Gastrocnemius medialis (tissue), 4 donors: ENCODE results near the gene MRPL10.

ENCODE experiments used
- POLR2A ChIP-seq, 2 donors: fragments of 450-650 bp; IDR thresholded peaks; one replicate each; pipeline ENCODE4 v1.6.1; 2017; ENCODE audit warnings: antibody characterized with exemption in 2 of 2, mild to moderate bottlenecking in 2 of 2, moderate library complexity in 2 of 2
- TF ChIP-seq, protein P1 (sequence below), 5 experiments: fragments of 450-650 bp in 3 of 5; fragments of 200-600 bp in 2 of 5; sonication (generic) in 2 of 5; IDR thresholded peaks in 4 of 5; conservative IDR thresholded peaks in 1 of 5; 1 replicate in 4 of 5; 2 replicates in 1 of 5; pipeline ENCODE4 v1.5.1; 2016 to 2019; ENCODE audit warnings: antibody characterized with exemption in 5 of 5, mild to moderate bottlenecking in 3 of 5, moderate library complexity in 3 of 5

DNA sequence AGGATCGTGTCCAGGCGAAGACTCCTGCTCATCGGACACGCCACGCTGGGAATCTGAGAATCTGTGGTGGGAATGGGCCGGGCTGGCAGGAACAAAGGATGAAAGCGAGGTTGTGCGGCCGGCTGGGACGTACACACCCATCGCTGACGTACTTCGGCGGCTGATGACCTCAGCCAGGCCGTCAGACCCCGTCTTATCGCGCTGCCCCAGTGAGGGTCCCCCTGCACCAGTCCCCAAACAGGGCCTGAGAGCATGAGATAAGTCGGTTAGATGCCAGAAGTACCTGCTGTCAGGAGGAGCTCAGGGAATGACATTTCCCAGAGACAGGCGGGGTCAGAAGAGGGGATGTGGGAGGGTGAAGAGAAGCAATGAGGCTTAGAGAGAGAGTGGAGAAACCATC, 35.6 kb upstream of the MRPL10 start:
- TF ChIP-seq, protein P1, sequence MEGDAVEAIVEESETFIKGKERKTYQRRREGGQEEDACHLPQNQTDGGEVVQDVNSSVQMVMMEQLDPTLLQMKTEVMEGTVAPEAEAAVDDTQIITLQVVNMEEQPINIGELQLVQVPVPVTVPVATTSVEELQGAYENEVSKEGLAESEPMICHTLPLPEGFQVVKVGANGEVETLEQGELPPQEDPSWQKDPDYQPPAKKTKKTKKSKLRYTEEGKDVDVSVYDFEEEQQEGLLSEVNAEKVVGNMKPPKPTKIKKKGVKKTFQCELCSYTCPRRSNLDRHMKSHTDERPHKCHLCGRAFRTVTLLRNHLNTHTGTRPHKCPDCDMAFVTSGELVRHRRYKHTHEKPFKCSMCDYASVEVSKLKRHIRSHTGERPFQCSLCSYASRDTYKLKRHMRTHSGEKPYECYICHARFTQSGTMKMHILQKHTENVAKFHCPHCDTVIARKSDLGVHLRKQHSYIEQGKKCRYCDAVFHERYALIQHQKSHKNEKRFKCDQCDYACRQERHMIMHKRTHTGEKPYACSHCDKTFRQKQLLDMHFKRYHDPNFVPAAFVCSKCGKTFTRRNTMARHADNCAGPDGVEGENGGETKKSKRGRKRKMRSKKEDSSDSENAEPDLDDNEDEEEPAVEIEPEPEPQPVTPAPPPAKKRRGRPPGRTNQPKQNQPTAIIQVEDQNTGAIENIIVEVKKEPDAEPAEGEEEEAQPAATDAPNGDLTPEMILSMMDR (IDR thresholded peaks at IDR 0.05 in 4 of 5, conservative IDR thresholded peaks at IDR 0.05 in 1 of 5) = no peak
- TF ChIP-seq POLR2A (IDR thresholded peaks at IDR 0.05) = no peak
